Retinal pigment epithelial cell (primary cell): ENCODE measurements around the gene FBXO31.

Source experiments
- DNase-seq: peaks from one replicate; pipeline ENCODE4 v3.0.0-alpha.2; 2010; ENCODE audit warnings: low read depth
- H3K4me3 ChIP-seq: 2 replicates; pipeline ENCODE4 v1.5.1; 2011; ENCODE audit warnings: mild to moderate bottlenecking, low read length, control low read depth, moderate library complexity
- CTCF ChIP-seq: conservative IDR thresholded peaks from 2 replicates; pipeline ENCODE4 v1.5.1; 2011; ENCODE audit warnings: low read depth, low read length, control low read depth, inconsistent platforms

The FBXO31 gene

GRCh38 chr16:87374313-87374712, 9.3 kb downstream of the FBXO31 start:
- DNase-seq, result no peak
- no peak for TF ChIP-seq CTCF
- H3K4me3 ChIP-seq, result no peak overlapping the region

- H3K4me3 ChIP-seq, result no peak overlapping the region
- no peak for TF ChIP-seq CTCF
- no peak for DNase-seq
These were observed 11.3 kb downstream of the FBXO31 start for GRCh38 chr16:87372305-87372704.

GRCh38 chr16:87371261-87371866, 12.2 kb downstream of the FBXO31 start:
- no peak for DNase-seq
- TF ChIP-seq CTCF, result no peak

GRCh38 chr16:87369796-87370719, 13.5 kb downstream of the FBXO31 start:
- no peak overlapping the region for H3K4me3 ChIP-seq
- no peak for TF ChIP-seq CTCF
- DNase-seq, result no peak

More at GRCh38 chr16:87371261-87371866, 12.2 kb downstream of the FBXO31 start:
- no peak overlapping the region for H3K4me3 ChIP-seq

GRCh38 chr16:87369117-87369765, 14.3 kb downstream of the FBXO31 start:
- no peak for TF ChIP-seq CTCF
- no peak overlapping the region for H3K4me3 ChIP-seq
- no peak for DNase-seq

- no peak for TF ChIP-seq CTCF
- H3K4me3 ChIP-seq, result no peak overlapping the region
- no peak for DNase-seq
These were observed 15.4 kb downstream of the FBXO31 start for GRCh38 chr16:87368029-87368770.
